GM18499 (cell line): ENCODE measurements around the gene TIMM22.
"Not testable (repeated sequence)": the region's sequence is repeated elsewhere in the genome, so short reads cannot be mapped to it uniquely, and the experiment has no call there.

Source experiments
- ATAC-seq: cut with Tn5 transposase; IDR thresholded peaks from one replicate; pipeline ENCODE4 v1.9.1; 2021; ENCODE audit warnings: moderate number of reproducible peaks; ENCODE audit not compliant: insufficient read depth, unreplicated experiment

The TIMM22 gene

GRCh38 chr17:1036171-1036844 is 39.4 kb downstream of the TIMM22 start:
- no peak for ATAC-seq

- no peak for ATAC-seq
These were observed 39.9 kb downstream of the TIMM22 start for GRCh38 chr17:1036845-1037237.

GRCh38 chr17:1037238-1037879 is 40.4 kb downstream of the TIMM22 start:
- ATAC-seq = no peak

GRCh38 chr17:1038459-1039122 is 41.7 kb downstream of the TIMM22 start:
- ATAC-seq = no peak

GRCh38 chr17:1039123-1039507 is 42.2 kb downstream of the TIMM22 start:
- no peak for ATAC-seq

- no peak for ATAC-seq
These were observed 42.7 kb downstream of the TIMM22 start for GRCh38 chr17:1039511-1040215.

- ATAC-seq = no peak
These were observed 43.3 kb downstream of the TIMM22 start for GRCh38 chr17:1040216-1040600.

GRCh38 chr17:1041746-1042145 is 44.8 kb downstream of the TIMM22 start:
- ATAC-seq = no peak

GRCh38 chr17:1042486-1042885 is 45.6 kb downstream of the TIMM22 start:
- ATAC-seq = no peak

GRCh38 chr17:1043601-1044251 is 46.8 kb downstream of the TIMM22 start:
- no peak for ATAC-seq

- ATAC-seq = not testable (repeated sequence)
These were observed 47.6 kb downstream of the TIMM22 start for GRCh38 chr17:1044387-1045009.

GRCh38 chr17:1045456-1045855 is 48.5 kb downstream of the TIMM22 start:
- ATAC-seq = no peak

GRCh38 chr17:1047177-1047878 is 50.4 kb downstream of the TIMM22 start:
- no peak for ATAC-seq

- ATAC-seq = no peak
These were observed 51.0 kb downstream of the TIMM22 start for GRCh38 chr17:1047879-1048470.

GRCh38 chr17:1048516-1049115 is 51.7 kb downstream of the TIMM22 start:
- ATAC-seq = not testable (repeated sequence)

GRCh38 chr17:1049446-1050225 is 52.7 kb downstream of the TIMM22 start:
- no peak for ATAC-seq

GRCh38 chr17:1050246-1050995 is 53.5 kb downstream of the TIMM22 start:
- no peak for ATAC-seq
